Endometrium (tissue), 2 donors: ENCODE results near the gene CHSY1.

ENCODE experiments used
- FAIRE-seq: peaks from 2 replicates; lab custom pipeline; 2012; peaks lifted over from hg19 to GRCh38; lab: Jason Lieb, UNC
- donor health status: control.
- donor health status: control.

Gene CHSY1

DNA sequence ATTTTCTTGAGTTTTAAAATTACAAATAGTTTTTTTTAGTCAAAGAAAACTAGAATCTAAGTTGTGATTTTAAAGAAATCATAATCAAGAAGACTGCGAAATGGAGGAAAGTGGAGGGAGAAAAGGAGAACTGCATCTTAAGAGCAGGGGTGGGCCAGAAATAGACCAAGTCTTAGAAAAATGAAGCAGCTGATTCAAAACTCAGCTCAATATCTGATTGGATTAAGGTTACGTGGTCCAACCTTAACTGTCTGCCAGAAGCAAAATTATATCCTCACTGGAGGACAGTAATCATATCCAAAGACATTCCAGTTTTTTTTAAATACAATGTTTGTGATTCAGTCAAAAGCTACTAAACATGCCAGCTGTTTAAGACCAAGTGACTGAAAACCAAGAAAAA lies 41.4 kb downstream of the CHSY1 start:
- no peak for FAIRE-seq

DNA sequence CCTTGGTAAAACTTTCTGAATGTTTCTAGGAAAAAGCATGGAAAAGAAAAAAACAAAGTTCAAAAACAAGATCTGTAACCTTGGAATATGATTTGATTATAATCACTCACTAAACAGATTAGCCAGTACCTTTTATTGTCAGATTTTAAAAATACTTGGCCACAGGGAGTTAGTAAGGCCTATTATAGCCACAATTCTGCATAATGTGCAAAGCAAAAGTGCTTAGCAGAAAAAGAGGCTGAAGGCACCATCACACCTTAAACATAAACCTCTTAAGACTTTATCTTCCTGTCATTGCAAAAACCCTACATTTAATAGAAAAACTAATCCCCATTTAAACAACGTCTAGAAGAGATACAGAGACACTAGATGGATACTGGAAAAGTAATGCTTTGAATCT lies 41.8 kb downstream of the CHSY1 start:
- FAIRE-seq, result no peak

DNA sequence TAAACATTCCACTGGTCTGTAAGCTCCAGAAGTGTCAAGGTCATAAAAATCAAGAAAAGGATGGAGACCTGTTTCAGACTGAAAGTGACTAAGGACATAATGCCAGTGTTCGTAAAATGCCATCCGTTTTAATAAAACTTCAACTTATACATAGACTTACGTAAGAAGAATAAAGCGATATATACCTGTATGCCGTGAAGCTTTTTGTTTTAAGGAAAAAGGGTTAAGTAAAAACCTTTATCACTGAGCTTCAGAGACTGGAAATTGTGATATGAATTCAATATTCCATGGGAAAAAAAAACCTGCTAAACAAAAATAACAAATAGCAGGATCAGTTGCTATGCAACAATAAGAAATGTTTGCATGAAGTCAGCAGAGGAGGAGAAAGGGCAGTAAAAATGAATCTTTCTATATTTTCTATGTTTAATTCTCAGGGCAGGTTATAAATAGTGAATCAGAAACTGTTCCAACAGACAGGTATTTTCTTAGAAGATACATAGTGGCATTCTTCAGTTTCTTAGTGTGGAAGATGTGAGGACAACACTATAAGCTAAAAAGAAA lies 42.5 kb downstream of the CHSY1 start:
- FAIRE-seq, result no peak

DNA sequence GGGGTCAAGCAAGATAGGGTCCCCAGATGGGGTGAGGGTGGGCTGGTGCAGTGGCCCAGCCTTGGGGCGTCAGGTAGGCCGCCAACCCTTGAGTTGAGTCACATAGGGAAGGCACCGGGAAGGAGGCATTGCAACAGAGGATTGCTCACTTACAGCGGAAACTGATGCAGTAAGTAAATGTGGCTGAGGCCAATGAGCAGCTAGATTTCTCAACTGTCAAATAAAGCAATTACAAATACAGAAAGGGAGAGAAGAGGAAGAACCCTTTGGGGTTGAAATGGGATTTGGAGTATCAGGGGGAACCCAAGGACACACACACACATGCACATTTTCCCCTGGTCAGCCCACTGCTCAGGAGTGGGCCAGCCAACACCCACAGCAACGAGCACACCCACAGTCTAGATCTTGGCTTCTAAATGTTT lies 44.0 kb downstream of the CHSY1 start:
- no peak for FAIRE-seq

DNA sequence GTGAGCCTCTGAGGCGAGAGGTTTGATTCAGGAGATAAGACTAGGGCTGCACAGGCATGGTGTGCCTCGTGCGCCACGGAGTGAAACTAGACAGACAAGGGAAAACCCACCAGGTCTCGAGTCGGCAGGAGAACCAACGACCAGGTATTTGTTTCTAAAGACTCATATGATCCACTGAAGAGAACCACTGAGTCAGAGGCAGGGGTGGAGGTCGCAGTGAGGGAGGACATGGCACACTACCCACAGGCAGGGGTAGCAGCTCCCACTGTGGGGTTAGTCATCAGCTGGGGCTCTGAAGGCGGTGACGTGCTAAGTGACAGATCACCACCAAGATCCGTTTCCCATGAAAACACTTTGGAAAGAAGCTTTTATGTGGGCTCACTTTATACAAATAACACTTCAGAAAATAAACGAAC lies 45.7 kb downstream of the CHSY1 start:
- FAIRE-seq, result no peak

DNA sequence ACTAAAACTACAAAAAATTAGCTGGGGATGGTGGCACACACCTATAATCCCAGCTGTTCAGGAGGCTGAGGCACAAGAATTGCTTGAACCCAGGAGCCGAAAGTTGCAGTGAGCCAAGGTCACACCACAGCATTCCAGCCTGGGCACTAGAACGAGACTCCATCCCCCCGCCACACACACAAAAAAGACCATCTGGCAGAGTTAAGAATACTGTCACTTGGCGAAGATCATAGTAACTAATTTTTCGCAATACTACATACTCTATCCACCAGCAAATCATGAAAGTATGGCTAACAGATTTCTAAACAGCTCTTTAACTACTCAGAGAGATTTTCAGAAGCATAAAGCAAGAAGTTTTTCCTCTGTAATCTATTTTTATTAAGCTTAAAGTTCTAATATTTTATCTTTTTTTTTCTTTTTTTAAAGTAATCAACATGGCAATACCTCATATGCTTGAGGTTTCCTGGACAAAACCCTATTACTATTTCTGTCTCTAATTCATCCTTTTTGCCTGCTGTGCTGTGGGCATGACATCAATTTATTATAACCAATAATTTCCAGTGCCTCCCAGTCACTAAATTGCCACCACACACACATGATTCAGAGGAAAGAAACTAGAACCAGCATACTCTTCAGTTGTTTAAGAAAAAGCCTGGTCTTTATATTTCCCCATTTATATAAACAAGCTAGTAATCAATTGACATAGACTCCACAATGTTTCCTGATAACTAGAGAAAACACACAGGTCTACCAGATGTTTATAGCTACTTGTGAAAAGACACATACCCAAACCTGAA lies 46.9 kb downstream of the CHSY1 start:
- no peak for FAIRE-seq

DNA sequence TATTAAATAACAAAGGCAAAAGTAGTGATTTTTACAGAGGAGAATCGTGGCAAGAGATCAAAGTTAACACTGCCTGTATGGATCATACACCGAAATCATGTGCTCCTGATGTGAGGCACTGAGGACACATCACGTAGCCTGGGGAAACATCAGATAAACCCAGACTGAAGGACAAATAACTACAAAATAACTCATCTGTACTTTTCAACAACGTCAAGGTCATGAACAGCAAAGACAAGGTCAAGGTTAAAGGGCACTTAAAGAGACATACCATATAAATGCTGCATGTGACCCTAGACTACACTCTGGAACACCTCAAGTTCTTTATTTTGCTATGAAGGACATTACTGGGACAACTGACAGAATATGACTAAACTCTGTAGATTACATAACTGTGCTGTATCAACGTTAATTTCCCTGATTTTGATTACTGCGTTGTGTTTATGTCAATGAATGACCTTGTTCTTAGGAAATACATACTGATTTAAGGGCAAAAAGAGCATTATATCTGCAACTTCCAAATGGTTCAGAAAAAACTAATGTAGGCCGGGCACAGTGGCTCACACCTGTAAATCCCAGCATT lies 48.1 kb downstream of the CHSY1 start:
- no peak for FAIRE-seq

DNA sequence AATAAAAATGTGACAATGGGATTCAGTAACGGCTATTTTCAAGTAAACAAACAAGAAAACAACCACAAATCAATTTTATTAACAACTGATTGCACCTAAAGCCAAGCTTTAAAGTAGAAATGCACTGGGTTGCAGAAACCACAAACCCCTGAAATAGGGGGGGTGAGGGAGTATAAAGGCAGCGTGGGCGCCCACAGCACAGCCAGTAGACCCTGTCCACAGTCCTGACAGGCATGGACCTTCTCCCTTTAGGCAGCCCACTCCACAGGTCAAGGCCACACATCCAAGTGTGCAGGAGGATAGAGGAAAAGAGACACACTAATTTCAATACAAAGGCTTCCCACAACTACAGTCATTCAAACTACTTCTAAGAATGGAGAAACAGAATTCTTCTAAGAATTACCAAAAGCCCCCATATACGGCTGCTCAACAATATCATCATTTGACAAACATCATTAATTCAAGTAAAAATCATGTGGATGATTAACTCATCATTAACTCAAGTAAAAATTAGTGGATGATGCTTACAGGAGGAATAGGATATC lies 48.7 kb downstream of the CHSY1 start:
- no peak for FAIRE-seq

DNA sequence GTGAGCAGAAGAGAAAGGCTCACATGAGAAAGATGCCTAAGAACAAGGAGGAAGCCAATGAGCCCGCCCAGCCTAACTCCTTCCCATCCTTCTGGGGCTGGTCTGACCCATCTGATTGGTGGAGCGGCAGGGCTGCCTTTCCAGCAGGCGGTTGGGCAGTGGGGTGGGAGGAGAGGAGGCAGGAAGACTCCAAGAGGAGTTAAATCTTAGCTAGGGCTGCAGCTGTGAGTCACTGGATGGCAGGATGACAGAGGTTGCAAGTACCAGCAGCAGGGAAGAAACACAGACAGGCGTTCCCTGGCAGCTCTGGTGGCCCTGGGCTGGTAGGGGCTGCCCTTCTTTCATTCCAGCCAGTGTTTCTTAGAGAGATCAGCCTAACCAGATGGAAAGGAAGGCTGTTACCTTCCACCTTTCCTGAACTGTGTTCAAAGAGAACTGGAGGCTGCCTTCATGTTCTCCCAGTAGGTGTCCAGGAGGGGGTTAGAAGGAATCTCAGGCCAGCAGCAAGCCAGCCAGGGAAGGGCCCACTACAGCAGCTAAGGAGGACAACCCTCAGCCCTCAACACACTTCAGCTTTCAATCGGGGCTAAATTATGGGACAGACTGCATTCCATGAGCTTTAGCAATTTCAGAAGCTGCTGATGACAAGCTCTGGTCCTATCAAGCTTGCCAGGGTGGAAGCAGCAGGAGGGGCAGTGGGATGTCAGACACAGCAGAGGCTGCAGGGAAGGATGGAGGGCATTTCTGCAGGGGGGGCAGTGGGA lies 50.3 kb downstream of the CHSY1 start:
- peak; percentile 31 for FAIRE-seq

DNA sequence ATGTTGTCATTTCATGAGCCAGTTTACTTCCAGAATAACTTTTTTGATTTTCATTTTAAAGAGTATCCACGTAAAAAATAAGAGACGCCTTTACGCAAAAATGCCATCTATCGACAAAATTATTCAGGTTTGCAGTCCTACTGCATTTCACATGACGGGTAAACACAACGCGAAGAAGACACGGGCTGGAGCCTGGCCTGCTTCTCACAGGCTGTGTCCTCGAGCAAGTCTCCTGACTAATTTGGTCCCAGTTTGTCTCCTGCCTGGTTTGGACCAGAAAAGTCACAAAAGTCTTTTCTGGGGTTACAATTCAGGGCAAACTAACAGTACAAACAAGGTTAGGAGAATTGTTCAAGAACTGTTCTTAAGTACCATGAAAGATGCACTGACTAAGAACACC lies 51.7 kb downstream of the CHSY1 start:
- FAIRE-seq, result no peak

DNA sequence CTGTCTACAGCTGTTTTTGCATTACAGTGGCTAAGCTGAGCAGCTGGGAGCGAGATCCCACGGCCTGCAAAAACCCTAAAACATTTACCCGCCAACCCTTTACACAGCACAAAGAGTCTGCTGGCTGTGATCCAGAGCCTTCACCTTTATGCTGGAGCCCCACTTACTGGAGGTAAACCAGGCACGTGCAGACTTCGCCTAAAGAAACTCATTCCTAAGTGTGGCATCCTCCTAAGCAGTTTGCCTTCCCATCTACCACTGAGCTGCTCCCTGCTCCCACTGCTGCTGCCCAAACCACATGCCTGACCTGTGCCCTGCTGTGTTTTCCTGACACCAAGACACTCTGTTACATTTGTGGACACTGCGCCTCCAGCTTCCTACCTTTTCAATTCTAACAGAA lies 53.0 kb downstream of the CHSY1 start:
- FAIRE-seq, result no peak

DNA sequence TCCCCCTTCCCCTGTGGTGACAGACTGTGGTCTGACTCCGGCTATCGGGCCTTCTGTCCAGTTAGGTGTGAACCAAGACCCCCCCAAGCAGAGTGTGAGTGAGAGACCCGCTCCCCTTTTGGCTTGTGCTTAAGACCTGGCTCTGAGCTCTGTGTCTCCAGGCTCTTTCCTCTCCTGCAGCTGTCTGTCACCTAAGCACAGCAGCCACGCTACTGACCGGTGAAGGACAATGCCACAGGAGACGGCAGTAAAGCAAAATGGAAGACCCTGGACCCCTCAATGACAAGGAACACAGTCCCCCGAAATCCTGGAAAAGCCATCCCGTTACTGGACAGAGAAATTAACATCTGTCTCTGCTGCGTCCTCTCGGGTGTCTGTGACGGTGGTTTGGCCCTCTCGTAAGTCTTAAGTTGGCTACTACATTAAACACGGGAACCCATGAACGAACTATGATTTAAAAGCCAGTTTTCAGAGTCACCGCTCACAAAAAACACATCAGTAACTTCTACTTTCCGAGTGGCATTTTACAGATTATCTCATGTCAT lies 53.7 kb downstream of the CHSY1 start:
- FAIRE-seq, result no peak

DNA sequence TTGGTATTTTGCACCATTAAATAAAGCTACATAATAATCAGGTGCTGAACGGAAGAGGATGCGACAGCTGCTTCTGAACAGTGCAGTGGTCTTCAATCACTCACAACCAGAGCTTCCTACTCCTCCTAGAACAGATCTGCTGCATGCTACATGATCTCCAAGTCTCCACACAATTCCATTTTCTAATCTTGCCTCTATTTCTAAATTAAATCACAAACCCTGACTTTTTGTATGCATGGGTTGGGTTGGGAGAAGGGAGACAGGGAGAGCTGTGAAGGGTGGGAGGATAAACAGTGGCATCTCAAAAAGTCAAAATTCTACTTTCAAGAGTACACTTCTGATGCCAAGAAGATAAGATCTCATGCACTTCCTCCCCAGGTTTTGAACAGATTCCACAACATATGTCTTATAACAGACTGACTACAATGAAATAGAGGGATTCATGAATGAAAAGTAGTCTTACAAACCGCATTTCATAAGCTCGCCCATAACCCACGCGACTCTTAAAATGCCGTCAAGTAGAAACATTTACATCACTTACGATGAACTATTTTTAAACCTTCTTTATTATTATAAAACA lies 57.2 kb downstream of the CHSY1 start:
- FAIRE-seq, result no peak

DNA sequence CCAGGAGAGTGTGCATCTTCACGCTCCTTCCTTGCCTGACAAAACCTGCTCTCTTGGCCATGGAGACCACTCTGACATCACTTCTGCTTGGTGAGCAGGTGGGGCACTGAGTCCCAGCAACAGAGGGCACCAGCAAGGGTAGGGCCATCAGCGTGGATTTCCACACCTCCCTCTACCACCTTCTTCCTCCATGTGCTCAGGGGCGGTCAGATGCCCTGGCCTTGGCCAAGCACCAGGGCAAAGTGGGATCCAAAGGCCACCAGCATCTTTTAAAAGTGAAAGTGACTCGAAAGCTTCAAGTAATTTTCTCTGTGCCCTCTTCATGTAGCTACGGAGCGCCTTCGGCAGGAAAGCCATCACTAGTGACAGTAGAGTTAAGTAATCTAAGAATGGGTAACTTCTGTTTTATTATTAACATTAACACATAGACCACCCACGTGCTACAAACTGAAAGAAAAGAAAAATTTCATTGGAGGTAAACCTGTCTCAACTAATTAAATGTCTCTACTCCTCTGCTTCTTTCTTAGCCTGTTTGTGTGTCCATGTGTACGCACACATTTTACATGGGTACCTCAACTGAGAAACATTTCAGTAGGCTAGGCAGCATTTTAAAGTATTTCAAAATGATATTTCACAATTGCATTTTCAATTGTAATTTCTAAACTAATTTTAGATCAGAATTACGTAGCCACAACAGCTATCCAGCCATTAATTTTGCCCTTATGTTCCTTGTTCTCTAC lies 57.9 kb downstream of the CHSY1 start:
- FAIRE-seq, result no peak

DNA sequence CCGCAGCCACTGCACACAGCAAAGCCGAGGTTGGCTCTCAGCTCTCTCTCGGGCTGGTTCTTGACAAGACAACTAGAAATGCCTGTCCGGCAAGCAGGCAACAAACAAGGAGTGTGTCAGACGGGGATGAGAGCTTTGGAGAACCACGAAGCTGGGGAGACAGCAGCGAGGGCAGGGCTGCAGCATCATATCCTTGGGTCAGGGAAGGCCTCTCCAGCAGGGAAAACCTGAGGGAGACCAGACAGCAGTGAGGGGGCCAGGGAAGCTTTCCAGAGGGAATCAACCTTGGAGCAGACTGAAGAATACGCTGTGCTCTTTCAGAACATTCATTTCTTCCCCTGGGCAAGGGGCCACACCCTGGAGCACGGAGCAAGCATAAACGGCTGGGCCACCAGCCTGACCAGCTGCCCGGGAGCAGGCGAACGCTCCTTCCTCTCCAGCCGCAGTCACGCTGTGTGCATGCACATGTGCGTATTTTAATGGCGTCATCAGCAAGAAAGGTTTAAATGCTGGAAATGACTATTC lies 58.7 kb downstream of the CHSY1 start:
- no peak for FAIRE-seq

DNA sequence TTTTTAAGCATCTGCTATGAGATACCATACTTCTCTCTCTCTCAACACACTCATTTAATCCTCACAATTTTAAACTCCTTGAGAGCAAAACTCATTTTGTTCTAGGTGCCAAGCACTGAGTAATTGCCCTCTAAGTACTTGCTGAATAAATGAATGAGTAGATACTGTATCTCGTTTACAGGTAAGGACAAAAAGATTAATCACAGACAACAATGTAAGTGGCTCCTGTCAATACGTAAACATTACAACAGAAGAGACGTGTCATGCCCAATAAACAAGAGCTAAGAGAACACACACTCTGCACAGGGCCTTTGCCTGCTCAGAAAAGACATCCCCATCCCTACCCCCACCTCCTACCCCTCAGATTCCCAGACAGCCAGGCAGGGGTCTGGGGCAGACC lies 59.8 kb downstream of the CHSY1 start:
- FAIRE-seq, result no peak

DNA sequence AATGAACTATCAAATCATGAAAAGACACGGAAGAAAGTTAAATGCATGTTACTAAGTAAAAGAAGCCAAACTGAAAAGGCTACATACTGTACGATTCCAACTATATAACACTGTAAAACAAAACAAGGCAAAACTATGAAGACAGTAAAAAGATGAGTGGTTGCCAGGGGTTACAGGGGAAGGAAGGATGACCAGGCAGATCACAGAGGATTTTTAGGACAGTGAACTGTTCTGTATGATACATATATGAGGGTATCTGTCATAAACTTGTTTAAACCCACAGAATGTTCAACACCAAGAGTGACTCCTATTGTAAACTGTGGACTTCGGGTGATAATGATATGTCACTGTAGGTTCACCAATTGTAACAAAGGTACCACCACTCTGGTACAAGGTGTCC lies 60.6 kb downstream of the CHSY1 start:
- FAIRE-seq, result no peak

DNA sequence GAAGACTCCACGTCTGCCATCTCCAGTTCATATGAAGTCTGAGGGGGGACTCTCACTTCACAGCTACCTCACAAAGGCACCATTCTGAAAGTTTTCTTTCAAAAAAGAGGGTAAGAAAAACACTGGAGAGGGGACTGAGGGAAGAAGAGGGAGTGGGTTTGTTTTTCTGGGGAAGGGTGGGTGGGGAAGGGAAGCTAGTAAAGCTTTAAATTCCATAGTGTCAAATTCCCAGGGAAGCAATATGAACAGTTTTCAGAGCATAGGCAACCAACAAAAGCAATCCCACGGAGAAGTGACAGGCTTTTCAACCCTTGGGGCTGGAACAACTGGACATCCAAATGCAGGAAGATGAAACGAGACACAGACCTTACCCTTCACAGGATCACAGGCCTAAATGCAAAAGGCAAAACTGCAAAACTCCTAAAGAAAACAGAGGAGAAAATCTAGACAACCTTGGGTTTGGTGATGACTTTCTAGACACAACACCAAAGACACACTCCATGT lies 61.7 kb downstream of the CHSY1 start:
- no peak for FAIRE-seq

DNA sequence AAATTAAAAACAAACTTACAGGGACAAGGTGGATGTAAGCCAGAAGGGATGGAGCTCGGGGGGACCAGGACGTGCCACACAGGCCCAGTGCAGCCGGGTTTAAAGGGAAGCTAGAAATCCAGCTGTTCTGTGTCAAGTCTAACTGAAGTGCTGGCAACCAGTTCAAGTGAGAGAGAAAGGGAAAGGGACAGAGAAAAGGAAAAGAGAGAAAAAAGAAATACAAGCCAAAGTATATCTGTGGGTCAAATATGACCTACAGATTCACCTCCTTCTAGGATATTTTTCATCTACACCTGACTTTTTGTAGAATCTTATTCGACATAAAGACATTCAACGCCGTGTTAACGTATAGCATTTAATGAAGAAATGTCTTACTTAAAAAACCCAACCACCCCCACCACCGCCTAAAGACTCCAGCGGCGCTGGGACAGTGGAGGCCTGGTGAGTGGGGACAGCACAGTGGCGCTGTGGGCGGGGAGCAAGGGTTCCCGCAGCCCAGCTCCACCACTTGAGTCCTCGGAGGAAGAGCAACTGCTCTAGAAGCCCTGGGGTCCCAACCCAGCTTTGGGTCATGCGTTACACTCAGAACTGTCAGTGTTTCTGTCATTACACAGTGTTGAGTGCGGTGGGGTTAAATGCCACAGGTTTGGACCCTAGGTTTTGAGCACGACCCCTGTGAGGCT lies 62.3 kb downstream of the CHSY1 start:
- FAIRE-seq, result no peak
